ENCODE measurements around the gene HS3ST3A1. TPM values are rescaled to one million over a fixed set of nuclear protein-coding genes. Genes with fewer than 3 reads are reported as not detected.

The HS3ST3A1 gene
- 0.29 TPM in 1 of 2 replicates, not detected in the other for total RNA-seq

GRCh38 chr17:13601776-13602551 is at the start of gene HS3ST3A1:
Gene HS3ST3A1 (minus strand): TSS chr17:13601929. CDS start chr17:13601129, 800 bp downstream.

Small RNA genes lying within 50 kb of the gene (small RNA-seq; reads per million reads assigned to genes)
- gene MIR548H3 = not detected
